Psoas muscle (tissue), 8 donors: Measurements from ENCODE around the gene GPAM. TPM values are rescaled to one million over a fixed set of nuclear protein-coding genes. Genes with fewer than 3 reads are reported as not detected.

Source experiments
- ATAC-seq, 4 donors: fragments of 200-7000 bp; cut with Tn5 transposase; one replicate each; pipeline ENCODE4 v1.9.1; 2020; ENCODE audit warnings: moderate library complexity in 3 of 4, mild to moderate bottlenecking in 2 of 4
- DNase-seq, 2 donors: peaks; one replicate each; pipeline ENCODE4 v3.0.0-alpha.2; 2020
- H3K27ac ChIP-seq: fragments of 200-600 bp; one replicate; pipeline ENCODE4 v1.8.0; 2022
- H3K27me3 ChIP-seq, 3 donors: fragments of 200-600 bp in 1 of 3; one replicate each; pipeline versions ENCODE4 v1.6.1 to v1.8.0; 2013 to 2022; ENCODE audit warnings: low read length in 2 of 3, mild to moderate bottlenecking in 2 of 3, moderate library complexity in 1 of 3; ENCODE audit not compliant: insufficient read depth in 3 of 3
- H3K36me3 ChIP-seq, 2 donors: fragments of 200-600 bp in 1 of 2; one replicate each; pipeline versions ENCODE4 v1.6.1 to v1.8.0; 2013 to 2022; ENCODE audit warnings: low read depth in 1 of 2, mild to moderate bottlenecking in 1 of 2, moderate library complexity in 1 of 2; ENCODE audit not compliant: insufficient read depth in 1 of 2
- H3K4me1 ChIP-seq: fragments of 200-600 bp; one replicate; pipeline ENCODE4 v1.8.0; 2022
- H3K4me3 ChIP-seq: fragments of 200-600 bp; one replicate; pipeline ENCODE4 v1.8.0; 2022; ENCODE audit warnings: mild to moderate bottlenecking
- H3K9me3 ChIP-seq: fragments of 200-600 bp; one replicate; pipeline ENCODE4 v1.8.0; 2022
- CTCF ChIP-seq: fragments of 200-600 bp; IDR thresholded peaks from one replicate; pipeline ENCODE4 v1.8.0; 2022; ENCODE audit warnings: antibody characterized with exemption
- WGBS, 3 donors: extraction: QIAGEN DNeasy Blood & Tissue Kit; methylation state at CpG; one replicate each; pipeline versions ENCODE4 v1.1.6 to v1.1.7; 2013; 5-methylcytosine and 5-hydroxymethylcytosine counted together
- intact Hi-C, 2 donors: fragments of 100-400 bp; cut with DNase I; formaldehyde crosslinking; loops; one replicate each; pipeline versions ENCODE4 v1.11.0 to v1.14.2; 2022
- polyA plus RNA-seq, 3 donors: library from polyadenylated mRNA; stranded (reverse); fragments of 200-250 nt; gene quantifications; one replicate each; pipeline ENCODE4 v1.2.3, GENCODE V29; 2013
- total RNA-seq, 4 donors: library from RNA; stranded (reverse); fragmentation: NEBNext Ultra II Directional in 2 of 4; extraction: Animal tissue kit (Norgen Biotek cat#: 25700) in 2 of 4; gene quantifications; one replicate each; pipeline versions ENCODE4 v1.2.1 to v1.2.4, GENCODE V29; 2021 to 2023
- donor health status: healthy with polysubstance abuse.
- donor health status: DM: no; HTN: no; CAD: no; lungs with moderate emphysema.
- donor health status: Bipolar disorder and iron deficiency.
- donor health status: healthy.
- donor health status: DM: yes; HTN: yes; CAD: no.
- donor health status: DM: no; HTN: no; CAD: no.
- donor health status: DM: no; HTN: no; CAD: no.
- donor health status: DM: yes; HTN: yes; CAD: no.

The GPAM gene
- total and polyA plus RNA-seq, 7 donors: 3.2 to 20.1 (median 11.9) TPM

DNA sequence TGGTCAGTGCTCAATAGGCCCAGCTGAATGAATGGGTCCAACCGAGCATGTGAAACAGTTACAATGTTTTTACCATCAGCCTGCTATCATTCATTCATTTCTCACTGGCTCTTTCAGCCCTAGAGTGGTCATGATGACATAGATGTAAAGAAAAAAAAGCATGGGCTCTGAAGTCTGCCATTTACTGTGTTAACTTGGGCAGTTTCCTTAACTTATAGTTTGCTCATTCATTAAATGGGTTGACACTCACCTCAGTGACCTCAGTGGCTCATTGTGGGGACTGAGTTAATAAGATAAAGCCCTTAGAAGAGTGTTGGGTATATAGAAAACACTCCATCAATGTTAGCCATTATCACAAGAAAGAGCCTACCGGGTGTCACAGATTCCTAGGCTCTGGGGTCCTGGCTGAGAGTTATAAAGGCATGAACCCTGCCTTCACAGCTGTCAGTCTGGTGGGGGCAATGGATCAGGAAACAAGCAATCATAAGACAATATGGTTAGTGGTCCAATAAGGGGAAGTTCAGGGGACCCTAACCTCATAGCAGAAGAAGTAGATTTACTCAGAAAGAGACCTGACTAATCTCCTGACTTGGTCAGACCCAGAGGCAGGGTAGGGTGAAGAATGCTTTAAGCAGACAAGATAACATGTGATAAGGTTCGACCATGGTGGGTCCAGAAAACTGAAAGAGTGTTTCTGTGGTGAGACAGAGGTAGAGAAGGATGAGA, 29.7 kb upstream of the GPAM start:
- intact Hi-C loops: no loop called here
- H3K9me3 ChIP-seq: no peaks in the 10 kb centered on the region
- H3K36me3 ChIP-seq: no peaks in the 10 kb centered on the region
- no peak for DNase-seq
- ATAC-seq: no peak
- H3K27me3 ChIP-seq: no peaks in the 10 kb centered on the region
- no peak for TF ChIP-seq CTCF
- H3K27ac ChIP-seq: no peak overlapping the region
- no peaks in the 10 kb centered on the region for H3K4me1 ChIP-seq
- H3K4me3 ChIP-seq: no peak overlapping the region
- WGBS, 3 donors: 71 to 81% (median 79%) methylated on average over 3 of the region's 3 CpGs

GRCh38 chr10:112210666-112211065, 27.1 kb upstream of the GPAM start:
- H3K9me3 ChIP-seq: no peaks in the 10 kb centered on the region
- 81 to 87% (median 84%) methylated on average over 4 of the region's 4 CpGs for WGBS, 3 donors
- H3K4me3 ChIP-seq: no peak overlapping the region
- no peak for TF ChIP-seq CTCF
- H3K27ac ChIP-seq: no peak overlapping the region
- intact Hi-C loops: no loop called here
- no peaks in the 10 kb centered on the region for H3K36me3 ChIP-seq
- H3K4me1 ChIP-seq: no peaks in the 10 kb centered on the region
- no peak for ATAC-seq
- DNase-seq: no peak
- no peaks in the 10 kb centered on the region for H3K27me3 ChIP-seq

DNA sequence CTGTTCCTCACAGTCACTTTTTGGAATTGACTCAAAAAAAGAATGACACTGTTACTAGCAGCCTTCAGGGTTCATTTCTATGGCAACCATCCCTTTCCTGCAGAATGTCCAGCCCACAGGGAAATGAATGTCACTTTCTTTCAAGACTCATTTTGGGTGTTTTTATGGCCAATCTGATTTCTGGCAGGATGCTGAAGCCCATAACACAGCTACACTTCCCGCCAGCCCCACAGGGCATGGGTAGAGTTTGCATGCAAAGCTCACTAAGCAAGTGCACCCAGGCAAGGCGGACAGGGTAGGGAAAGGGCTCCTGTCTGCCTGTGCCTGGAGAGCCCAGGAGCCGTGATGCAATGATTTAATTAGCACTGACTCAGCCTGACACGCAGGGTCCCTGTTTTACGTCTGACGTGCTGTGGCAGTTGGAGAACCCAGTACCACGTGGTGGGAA, 26.1 kb upstream of the GPAM start:
- peak in 1 of 4 donors; percentile 26 for ATAC-seq
- WGBS, 3 donors: 74 to 77% (median 74%) methylated on average over 7 of the region's 7 CpGs
- TF ChIP-seq CTCF: no peak

GRCh38 chr10:112208997-112209396, 25.4 kb upstream of the GPAM start:
- Histone ChIP-seq H3K36me3 (no peaks in the 10 kb centered on the region), H3K27ac (no peak overlapping the region), H3K4me3 (no peak overlapping the region), H3K27me3 (no peaks in the 10 kb centered on the region), H3K4me1 (no peaks in the 10 kb centered on the region), H3K9me3 (no peaks in the 10 kb centered on the region)
- ATAC-seq (peak in 1 of 4 donors; percentile 20), DNase-seq (no peak)
- TF ChIP-seq CTCF: no peak
- 68 to 73% (median 70%) methylated on average over 6 of the region's 6 CpGs for WGBS, 3 donors
- intact Hi-C loops: no loop called here

More for the DNA sequence above, 26.1 kb upstream of the GPAM start:
- no peaks in the 10 kb centered on the region for H3K4me1 ChIP-seq
- no peaks in the 10 kb centered on the region for H3K36me3 ChIP-seq
- no peak for DNase-seq
- intact Hi-C loops: no loop called here
- H3K9me3 ChIP-seq: no peaks in the 10 kb centered on the region
- no peak overlapping the region for H3K27ac ChIP-seq
- H3K27me3 ChIP-seq: no peaks in the 10 kb centered on the region
- no peak overlapping the region for H3K4me3 ChIP-seq

DNA sequence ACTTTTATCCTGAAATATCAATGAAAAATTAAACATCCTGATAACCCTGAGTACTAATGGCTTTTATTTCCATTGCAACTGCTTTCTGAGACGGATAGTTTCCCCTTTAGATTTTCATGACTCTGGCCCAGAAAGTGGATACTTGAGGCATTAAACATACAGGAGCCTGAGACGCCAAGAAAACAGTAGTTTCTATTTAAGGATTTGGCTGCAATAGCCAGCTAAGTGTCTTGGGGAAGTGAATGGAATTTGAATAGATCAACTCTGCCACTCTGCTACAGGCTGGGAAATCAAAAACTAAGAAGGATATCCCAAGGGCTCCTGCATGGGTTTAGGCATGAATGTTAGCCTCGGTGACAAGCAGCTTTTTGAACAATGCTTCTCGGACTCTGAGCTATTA, 24.7 kb upstream of the GPAM start:
- 29 to 36% (median 35%) methylated on average over 4 of the region's 4 CpGs for WGBS, 3 donors
- Histone ChIP-seq H3K36me3 (no peaks in the 10 kb centered on the region), H3K4me3 (no peak overlapping the region), H3K27me3 (no peaks in the 10 kb centered on the region), H3K4me1 (no peaks in the 10 kb centered on the region), H3K9me3 (no peaks in the 10 kb centered on the region), H3K27ac (no peak overlapping the region)
- intact Hi-C loops: no loop called here
- no peak for ATAC-seq
- no peak for TF ChIP-seq CTCF
- DNase-seq: no peak
